C4-2B (cell line): Measurements from ENCODE around the gene KIF4A.

Experiments
- ZFX ChIP-seq: fragments of 450-650 bp; IDR thresholded peaks from 2 replicates; pipeline ENCODE4 v1.6.1; 2017
- TF ChIP-seq, protein P1 (sequence below): fragments of 450-650 bp; conservative IDR thresholded peaks from 2 replicates; pipeline ENCODE4 v1.5.1; 2017; ENCODE audit warnings: mild to moderate bottlenecking

DNA sequence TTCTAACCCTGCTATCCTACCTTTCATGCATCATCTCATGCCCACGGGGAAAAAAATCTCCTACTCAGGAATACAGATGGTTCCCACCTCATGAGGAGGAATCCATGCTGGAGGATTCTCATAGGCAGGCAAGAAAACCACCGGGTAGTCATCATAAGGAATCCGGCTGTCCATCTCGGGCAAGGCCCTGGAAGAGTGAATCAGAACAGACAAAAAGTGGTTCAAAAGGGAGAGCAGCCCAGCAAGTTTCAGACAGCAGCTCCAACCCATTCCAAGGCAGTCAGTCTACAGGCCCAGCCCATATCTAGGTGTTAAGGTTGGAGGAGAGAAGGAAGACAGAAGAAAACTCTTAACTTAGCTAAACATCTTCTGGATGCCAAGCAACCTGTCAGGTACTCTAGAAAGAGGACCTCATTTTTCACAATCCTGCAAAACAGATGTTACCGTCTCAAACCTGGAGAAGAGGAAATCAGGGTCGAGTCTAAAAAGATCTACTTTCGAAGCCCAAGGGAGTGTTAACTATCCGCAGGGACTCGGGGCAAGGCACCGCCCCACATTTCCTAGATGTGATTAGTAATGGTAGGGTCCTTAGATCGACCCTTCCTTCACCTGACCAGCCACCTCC lies 624 bp upstream of the KIF4A start:
- TF ChIP-seq, protein P1, sequence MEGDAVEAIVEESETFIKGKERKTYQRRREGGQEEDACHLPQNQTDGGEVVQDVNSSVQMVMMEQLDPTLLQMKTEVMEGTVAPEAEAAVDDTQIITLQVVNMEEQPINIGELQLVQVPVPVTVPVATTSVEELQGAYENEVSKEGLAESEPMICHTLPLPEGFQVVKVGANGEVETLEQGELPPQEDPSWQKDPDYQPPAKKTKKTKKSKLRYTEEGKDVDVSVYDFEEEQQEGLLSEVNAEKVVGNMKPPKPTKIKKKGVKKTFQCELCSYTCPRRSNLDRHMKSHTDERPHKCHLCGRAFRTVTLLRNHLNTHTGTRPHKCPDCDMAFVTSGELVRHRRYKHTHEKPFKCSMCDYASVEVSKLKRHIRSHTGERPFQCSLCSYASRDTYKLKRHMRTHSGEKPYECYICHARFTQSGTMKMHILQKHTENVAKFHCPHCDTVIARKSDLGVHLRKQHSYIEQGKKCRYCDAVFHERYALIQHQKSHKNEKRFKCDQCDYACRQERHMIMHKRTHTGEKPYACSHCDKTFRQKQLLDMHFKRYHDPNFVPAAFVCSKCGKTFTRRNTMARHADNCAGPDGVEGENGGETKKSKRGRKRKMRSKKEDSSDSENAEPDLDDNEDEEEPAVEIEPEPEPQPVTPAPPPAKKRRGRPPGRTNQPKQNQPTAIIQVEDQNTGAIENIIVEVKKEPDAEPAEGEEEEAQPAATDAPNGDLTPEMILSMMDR = no peak
- TF ChIP-seq ZFX = no peak
